ENCODE data around the gene KCNQ1. TPM values are rescaled to one million over a fixed set of nuclear protein-coding genes. Genes with fewer than 3 reads are reported as not detected.

Gene KCNQ1
- total and polyA plus RNA-seq, 9 of the 15 experiments (the other 6 are each of a cell fraction or from before 2014, with no cell fraction given) = 0.44 TPM; not detected in 8

GRCh38 chr11:2767071-2767470 is 322.3 kb downstream of the KCNQ1 start (continued):
- no peak for TF ChIP-seq BACH1 (tag; IDR thresholded peaks at IDR 0.05)
- TF ChIP-seq MCM2 (IDR thresholded peaks at IDR 0.05; ENCODE audit: low read depth) = no peak
- TF ChIP-seq RBM17 (IDR thresholded peaks at IDR 0.05; ENCODE audit: borderline replicate concordance, low read depth, low read length) = no peak
- TF ChIP-seq E4F1 (CRISPR knock-in tag; IDR thresholded peaks at IDR 0.05; ENCODE audit: borderline replicate concordance) = no peak
- TF ChIP-seq AFF4 (CRISPR knock-in tag; IDR thresholded peaks at IDR 0.05) = no peak
- no peak for TF ChIP-seq ZNF217 (CRISPR knock-in tag; IDR thresholded peaks at IDR 0.05)
